Adrenal gland (tissue), 5 donors: Measurements from ENCODE around the gene CDYL2.

ENCODE experiments used
- CTCF ChIP-seq, 6 experiments: fragments of 450-650 bp in 4 of 6; fragments of 200-600 bp in 2 of 6; sonication (generic) in 1 of 6; IDR thresholded peaks; 1 replicate in 5 of 6; 2 replicates in 1 of 6; pipeline versions ENCODE4 v1.5.1 to v1.8.0; 2016 to 2021; ENCODE audit warnings: antibody characterized with exemption in 6 of 6, mild to moderate bottlenecking in 2 of 6, moderate library complexity in 1 of 6
- POLR2A ChIP-seq, 2 donors: fragments of 450-650 bp; IDR thresholded peaks; one replicate each; pipeline ENCODE4 v1.6.1; 2017; ENCODE audit warnings: antibody characterized with exemption in 2 of 2, mild to moderate bottlenecking in 2 of 2, moderate library complexity in 1 of 2
- donor health status: DM: no; HTN: no; CAD: no.

GRCh38 chr16:80806927-80807340 lies 2.5 kb upstream of the CDYL2 start:
- no peak for TF ChIP-seq POLR2A (IDR thresholded peaks at IDR 0.05)
- TF ChIP-seq CTCF (IDR thresholded peaks at IDR 0.05), result no peak
